ENCODE data around the gene FXYD1.
"Not testable (repeated sequence)": the region's sequence is repeated elsewhere in the genome, so short reads cannot be mapped to it uniquely, and the experiment has no call there.

FXYD1 gene

GRCh38 chr19:35099897-35100275 is 38.7 kb upstream of the FXYD1 start:
- TF ChIP-seq CTCF (IDR thresholded peaks at IDR 0.05; ENCODE audit: insufficient read depth, low read length, missing control alignments): no peak
- ChIA-PET CTCF (interaction anchor here (1.1 to 4.1 kb wide), 8 partner anchors 9 to 56 kb away, joined by 3 to 29 read pairs (median 6); partner anchors contain the start of genes FXYD3 and LGI4), POLR2A (no interaction called here)
- H3K4me3 ChIP-seq (ENCODE audit: low read depth, low read length): no peak overlapping the region
- no peak for DNase-seq (ENCODE audit: low read depth, low spot score)

GRCh38 chr19:35100588-35101533 is 37.8 kb upstream of the FXYD1 start:
- TF ChIP-seq CTCF (IDR thresholded peaks at IDR 0.05; ENCODE audit: insufficient read depth, low read length, missing control alignments): no peak
- DNase-seq (ENCODE audit: low read depth, low spot score): no peak
- POLR2A ChIA-PET: no interaction called here
- CTCF ChIA-PET: interaction anchor here (0.6 to 4.1 kb wide), 8 partner anchors 10 to 56 kb away, joined by 3 to 29 read pairs (median 4); partner anchors contain the start of genes FXYD3 and LGI4
- H3K4me3 ChIP-seq (ENCODE audit: low read depth, low read length): no peak overlapping the region

GRCh38 chr19:35101949-35102348 is 36.7 kb upstream of the FXYD1 start:
- CTCF ChIA-PET: interaction anchor here (2.4 kb wide), 1 partner anchor 34 kb away, joined by 9 read pairs; the partner anchor contains the start of gene LGI4

GRCh38 chr19:35103614-35104013 is 35.0 kb upstream of the FXYD1 start:
- DNase-seq (ENCODE audit: low read depth, low spot score); CTCF ChIA-PET; POLR2A ChIA-PET; H3K4me3 ChIP-seq (ENCODE audit: low read depth, low read length): not testable (repeated sequence)

More at GRCh38 chr19:35101949-35102348, 36.7 kb upstream of the FXYD1 start:
- DNase-seq (ENCODE audit: low read depth, low spot score); H3K4me3 ChIP-seq (ENCODE audit: low read depth, low read length); POLR2A ChIA-PET: not testable (repeated sequence)

- ChIA-PET CTCF (interaction anchor here (1.2 kb wide), 1 partner anchor 10 kb away, joined by 3 read pairs; no protein-coding TSS in a partner anchor), POLR2A (no interaction called here)
- DNase-seq (ENCODE audit: low read depth, low spot score): no peak
- no peak overlapping the region for H3K4me3 ChIP-seq (ENCODE audit: low read depth, low read length)
- TF ChIP-seq CTCF (IDR thresholded peaks at IDR 0.05; ENCODE audit: insufficient read depth, low read length, missing control alignments): no peak
Observed at GRCh38 chr19:35104361-35104760, 34.3 kb upstream of the FXYD1 start.

- TF ChIP-seq CTCF (IDR thresholded peaks at IDR 0.05; ENCODE audit: insufficient read depth, low read length, missing control alignments): no peak
- ChIA-PET POLR2A (no interaction called here), CTCF (interaction anchor here (1.2 kb wide), 1 partner anchor 9 kb away, joined by 3 read pairs; no protein-coding TSS in a partner anchor)
- DNase-seq (ENCODE audit: low read depth, low spot score): no peak
- no peak overlapping the region for H3K4me3 ChIP-seq (ENCODE audit: low read depth, low read length)
Observed at GRCh38 chr19:35105047-35105410, 33.6 kb upstream of the FXYD1 start.

- CTCF ChIA-PET: interaction anchor here (1.0 to 2.0 kb wide), 7 partner anchors 9 to 59 kb away, joined by 3 to 8 read pairs (median 4); partner anchors contain the start of gene LGI4
- POLR2A ChIA-PET: no interaction called here
- no peak for TF ChIP-seq CTCF (IDR thresholded peaks at IDR 0.05; ENCODE audit: insufficient read depth, low read length, missing control alignments)
- DNase-seq (ENCODE audit: low read depth, low spot score): no peak
- no peak overlapping the region for H3K4me3 ChIP-seq (ENCODE audit: low read depth, low read length)
Observed at GRCh38 chr19:35105411-35106290, 33.0 kb upstream of the FXYD1 start.

All from AG04449 (cell line).